Measurements from ENCODE around the gene MFSD12.

MFSD12 gene

DNA sequence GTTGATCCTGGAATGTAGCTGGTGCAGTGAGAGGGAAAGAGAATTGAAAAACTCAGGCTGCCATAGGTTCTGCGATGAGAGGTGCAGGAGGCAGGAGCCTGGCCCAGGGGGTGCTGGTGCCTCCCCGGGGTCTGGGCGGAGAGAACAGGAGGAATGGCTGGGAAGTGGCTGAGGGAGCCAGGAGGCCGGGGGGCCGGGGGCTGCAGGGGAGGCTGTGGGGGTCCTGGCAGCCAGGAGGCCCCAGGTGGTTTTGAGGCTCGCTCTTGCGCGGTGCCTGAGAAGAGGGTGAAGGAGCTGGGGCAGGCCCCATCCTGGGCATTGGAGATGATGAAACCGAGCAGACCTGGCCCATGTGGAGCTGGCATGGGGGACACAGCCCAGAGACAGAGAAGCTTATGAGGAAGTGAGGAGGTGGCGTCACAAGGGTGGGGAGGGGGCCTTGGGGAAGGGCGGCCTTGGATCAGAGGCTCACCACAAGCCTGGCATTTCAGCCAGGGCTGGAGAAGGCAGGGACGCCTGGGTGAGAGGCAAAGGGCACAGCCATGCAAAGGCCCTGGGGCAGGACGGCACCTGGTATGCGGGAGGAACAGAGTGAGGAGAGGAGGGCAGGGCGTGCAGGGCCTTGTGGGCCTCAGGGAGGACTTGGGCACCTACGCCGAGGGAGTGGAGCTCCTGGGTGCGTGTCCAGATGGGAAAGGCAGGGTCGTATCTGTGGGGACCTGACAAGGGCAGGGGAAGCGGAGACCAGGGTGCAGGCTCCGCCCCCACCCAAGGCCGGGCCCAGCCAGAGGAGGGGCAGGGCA, 19.7 kb downstream of the MFSD12 start:
- Histone ChIP-seq H3K27me3 (ENCODE audit: control insufficient read depth, insufficient read depth, low read length) (no peaks in the 10 kb centered on the region), H3K9me3 (ENCODE audit: control insufficient read depth, low read length) (no peaks in the 10 kb centered on the region), H3K4me3 (ENCODE audit: low read length) (no peak overlapping the region), H3K36me3 (ENCODE audit: control insufficient read depth, insufficient read depth, low read length) (peaks cover 7% of the 10 kb centered on the region), H3K9ac (ENCODE audit: low read length) (no peak overlapping the region), H3K4me1 (ENCODE audit: control insufficient read depth, insufficient read depth, low read length) (no peaks in the 10 kb centered on the region)

DNA sequence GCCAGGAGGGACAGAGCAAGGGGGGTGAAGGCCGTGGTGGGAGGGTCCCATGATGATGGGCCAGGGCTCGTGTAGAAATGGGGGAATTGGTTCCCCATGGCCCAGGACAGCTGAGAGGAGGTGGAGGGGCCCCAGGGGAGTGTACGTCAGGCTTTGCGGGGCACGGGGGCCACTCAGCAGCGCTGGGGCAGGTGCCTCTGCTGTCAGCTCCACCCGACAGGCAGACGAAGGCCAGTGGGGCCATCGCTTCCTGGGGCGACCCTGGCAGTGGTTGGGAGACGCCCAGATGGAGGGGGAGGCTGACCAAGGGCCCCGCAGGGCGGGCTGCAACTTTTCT, 20.3 kb downstream of the MFSD12 start:
- Histone ChIP-seq H3K9ac (ENCODE audit: low read length) (no peak overlapping the region), H3K27me3 (ENCODE audit: control insufficient read depth, insufficient read depth, low read length) (no peaks in the 10 kb centered on the region), H3K36me3 (ENCODE audit: control insufficient read depth, insufficient read depth, low read length) (peaks cover 7% of the 10 kb centered on the region)

DNA sequence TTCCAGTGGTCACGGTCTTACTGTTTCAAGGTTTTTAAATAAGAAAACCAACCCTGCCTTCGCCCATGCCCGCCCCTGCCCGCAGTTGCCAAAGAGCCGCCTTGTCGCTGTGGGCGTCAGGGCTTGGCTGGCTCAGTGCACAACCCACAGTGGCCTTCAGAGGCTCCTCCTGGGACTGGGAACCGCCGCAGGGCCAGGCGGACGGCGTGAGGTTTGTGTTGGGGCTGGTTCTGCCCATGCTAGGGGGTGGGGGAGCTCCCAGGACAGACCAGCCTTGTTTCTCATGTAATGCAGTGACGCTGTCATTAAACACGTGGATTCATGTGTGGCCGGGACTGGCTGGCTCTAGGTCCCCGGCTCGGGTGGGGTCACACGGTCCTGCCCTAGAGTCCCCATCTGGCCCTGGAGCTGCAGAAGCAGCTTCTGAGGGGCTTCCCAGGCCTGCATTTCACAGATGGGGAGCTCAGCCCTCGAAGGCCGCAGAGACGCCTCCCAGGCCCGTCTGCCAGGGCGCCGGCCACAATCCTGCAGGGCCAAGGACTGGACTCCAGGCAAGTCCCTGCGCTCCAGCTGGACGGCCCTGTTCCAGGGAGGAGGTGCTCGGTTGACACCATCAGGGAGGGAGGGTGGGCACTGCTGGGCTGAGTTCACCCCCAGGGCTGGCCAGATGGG, 20.8 kb downstream of the MFSD12 start:
- Histone ChIP-seq H3K9ac (ENCODE audit: low read length) (no peak overlapping the region), H3K4me1 (ENCODE audit: control insufficient read depth, insufficient read depth, low read length) (no peaks in the 10 kb centered on the region), H3K4me3 (ENCODE audit: low read length) (no peak overlapping the region), H3K36me3 (ENCODE audit: control insufficient read depth, insufficient read depth, low read length) (peaks cover 7% of the 10 kb centered on the region), H3K27me3 (ENCODE audit: control insufficient read depth, insufficient read depth, low read length) (no peaks in the 10 kb centered on the region), H3K9me3 (ENCODE audit: control insufficient read depth, low read length) (no peaks in the 10 kb centered on the region)

More for the DNA sequence above, 20.3 kb downstream of the MFSD12 start:
- no peaks in the 10 kb centered on the region for H3K4me1 ChIP-seq (ENCODE audit: control insufficient read depth, insufficient read depth, low read length)
- H3K9me3 ChIP-seq (ENCODE audit: control insufficient read depth, low read length) = no peaks in the 10 kb centered on the region
- no peak overlapping the region for H3K4me3 ChIP-seq (ENCODE audit: low read length)

DNA sequence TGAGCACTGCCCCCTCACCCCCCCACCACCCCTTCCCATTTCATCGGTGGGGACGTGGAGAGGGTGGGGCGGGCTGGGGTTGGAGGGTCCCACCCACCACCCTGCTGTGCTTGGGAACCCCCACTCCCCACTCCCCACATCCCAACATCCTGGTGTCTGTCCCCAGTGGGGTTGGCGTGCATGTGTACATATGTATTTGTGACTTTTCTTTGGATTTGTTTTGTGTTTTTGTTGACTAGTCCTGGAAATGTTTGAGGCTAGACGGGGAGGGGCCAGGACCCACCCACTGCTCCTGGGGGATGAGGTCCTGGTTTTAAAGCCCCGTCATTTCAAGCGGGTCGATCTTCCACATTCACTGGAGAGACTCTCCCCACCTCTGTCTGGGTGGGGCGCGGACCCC, 21.4 kb downstream of the MFSD12 start:
- Histone ChIP-seq H3K4me1 (ENCODE audit: control insufficient read depth, insufficient read depth, low read length) (no peaks in the 10 kb centered on the region), H3K9ac (ENCODE audit: low read length) (no peak overlapping the region), H3K9me3 (ENCODE audit: control insufficient read depth, low read length) (no peaks in the 10 kb centered on the region), H3K36me3 (ENCODE audit: control insufficient read depth, insufficient read depth, low read length) (peaks cover 7% of the 10 kb centered on the region), H3K4me3 (ENCODE audit: low read length) (no peak overlapping the region), H3K27me3 (ENCODE audit: control insufficient read depth, insufficient read depth, low read length) (no peaks in the 10 kb centered on the region)

DNA sequence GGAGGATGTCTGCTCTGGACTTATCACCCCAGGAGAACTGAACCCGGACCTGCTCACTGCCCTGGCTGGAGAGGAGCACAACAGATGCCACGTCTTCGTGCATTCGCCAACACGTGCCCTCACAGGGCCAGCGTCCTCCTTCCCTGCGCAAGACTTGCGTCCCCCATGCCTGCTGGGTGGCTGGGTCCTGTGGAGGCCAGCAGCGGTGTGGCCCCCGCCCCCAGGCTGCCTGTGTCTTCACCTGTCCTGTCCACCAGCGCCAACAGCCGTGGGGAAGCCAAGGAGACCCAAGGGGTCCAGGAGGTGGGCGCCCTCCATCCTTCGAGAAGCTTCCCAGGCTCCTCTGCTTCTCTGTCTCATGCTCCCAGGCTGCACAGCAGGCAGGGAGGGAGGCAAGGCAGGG, 21.8 kb downstream of the MFSD12 start:
- H3K4me3 ChIP-seq (ENCODE audit: low read length) = no peak overlapping the region
- no peak overlapping the region for H3K9ac ChIP-seq (ENCODE audit: low read length)
- H3K36me3 ChIP-seq (ENCODE audit: control insufficient read depth, insufficient read depth, low read length) = peaks cover 7% of the 10 kb centered on the region
- no peaks in the 10 kb centered on the region for H3K9me3 ChIP-seq (ENCODE audit: control insufficient read depth, low read length)
- no peaks in the 10 kb centered on the region for H3K27me3 ChIP-seq (ENCODE audit: control insufficient read depth, insufficient read depth, low read length)
- no peaks in the 10 kb centered on the region for H3K4me1 ChIP-seq (ENCODE audit: control insufficient read depth, insufficient read depth, low read length)

DNA sequence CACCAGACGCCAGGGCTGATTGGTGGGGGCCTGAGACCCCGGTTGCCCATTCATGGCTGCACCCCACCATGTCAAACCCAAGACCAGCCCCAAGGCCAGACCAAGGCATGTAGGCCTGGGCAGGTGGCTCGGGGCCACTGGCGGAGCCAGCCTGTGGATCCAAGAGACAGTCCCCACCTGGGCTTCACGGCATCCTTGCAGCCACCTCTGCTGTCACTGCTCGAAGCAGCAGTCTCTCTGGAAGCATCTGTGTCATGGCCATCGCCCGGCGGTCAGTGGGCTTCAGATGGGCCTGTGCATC, 22.2 kb downstream of the MFSD12 start:
- H3K9me3 ChIP-seq (ENCODE audit: control insufficient read depth, low read length) = no peaks in the 10 kb centered on the region
- no peak overlapping the region for H3K4me3 ChIP-seq (ENCODE audit: low read length)
- H3K9ac ChIP-seq (ENCODE audit: low read length) = no peak overlapping the region
- no peaks in the 10 kb centered on the region for H3K27me3 ChIP-seq (ENCODE audit: control insufficient read depth, insufficient read depth, low read length)
- H3K36me3 ChIP-seq (ENCODE audit: control insufficient read depth, insufficient read depth, low read length) = peaks cover 7% of the 10 kb centered on the region
- H3K4me1 ChIP-seq (ENCODE audit: control insufficient read depth, insufficient read depth, low read length) = no peaks in the 10 kb centered on the region

DNA sequence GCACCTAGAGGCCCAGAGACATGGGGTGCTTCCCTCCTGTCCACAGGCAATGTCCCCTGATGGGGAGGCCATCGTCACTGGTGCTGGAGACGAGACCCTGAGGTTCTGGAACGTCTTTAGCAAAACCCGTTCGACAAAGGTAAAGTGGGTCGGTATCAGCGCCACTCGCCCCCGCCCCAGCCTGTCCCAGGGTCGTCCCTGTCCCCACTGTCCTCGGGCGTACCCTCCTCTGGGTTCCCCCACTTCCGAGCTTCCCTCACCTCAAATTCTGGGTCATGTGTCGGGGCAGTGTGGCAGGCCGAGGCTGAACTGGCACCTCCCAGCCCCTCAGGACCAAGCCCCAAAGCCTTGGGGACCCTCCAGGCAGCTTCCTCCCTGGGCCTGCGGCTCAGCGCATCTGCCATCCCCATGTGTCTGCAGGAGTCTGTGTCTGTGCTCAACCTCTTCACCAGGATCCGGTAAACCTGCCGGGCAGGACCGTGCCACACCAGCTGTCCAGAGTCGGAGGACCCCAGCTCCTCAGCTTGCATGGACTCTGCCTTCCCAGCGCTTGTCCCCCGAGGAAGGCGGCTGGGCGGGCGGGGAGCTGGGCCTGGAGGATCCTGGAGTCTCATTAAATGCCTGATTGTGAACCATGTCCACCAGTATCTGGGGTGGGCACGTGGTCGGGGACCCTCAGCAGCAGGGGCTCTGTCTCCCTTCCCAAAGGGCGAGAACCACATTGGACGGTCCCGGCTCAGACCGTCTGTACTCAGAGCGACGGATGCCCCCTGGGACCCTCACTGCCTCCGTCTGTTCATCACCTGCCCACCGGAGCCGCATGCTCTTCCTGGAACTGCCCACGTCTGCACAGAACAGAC, 22.8 kb downstream of the MFSD12 start:
- Histone ChIP-seq H3K9me3 (ENCODE audit: control insufficient read depth, low read length) (no peaks in the 10 kb centered on the region), H3K4me1 (ENCODE audit: control insufficient read depth, insufficient read depth, low read length) (no peaks in the 10 kb centered on the region), H3K4me3 (ENCODE audit: low read length) (no peak overlapping the region), H3K27me3 (ENCODE audit: control insufficient read depth, insufficient read depth, low read length) (no peaks in the 10 kb centered on the region), H3K36me3 (ENCODE audit: control insufficient read depth, insufficient read depth, low read length) (peaks cover 7% of the 10 kb centered on the region), H3K9ac (ENCODE audit: low read length) (no peak overlapping the region)

DNA sequence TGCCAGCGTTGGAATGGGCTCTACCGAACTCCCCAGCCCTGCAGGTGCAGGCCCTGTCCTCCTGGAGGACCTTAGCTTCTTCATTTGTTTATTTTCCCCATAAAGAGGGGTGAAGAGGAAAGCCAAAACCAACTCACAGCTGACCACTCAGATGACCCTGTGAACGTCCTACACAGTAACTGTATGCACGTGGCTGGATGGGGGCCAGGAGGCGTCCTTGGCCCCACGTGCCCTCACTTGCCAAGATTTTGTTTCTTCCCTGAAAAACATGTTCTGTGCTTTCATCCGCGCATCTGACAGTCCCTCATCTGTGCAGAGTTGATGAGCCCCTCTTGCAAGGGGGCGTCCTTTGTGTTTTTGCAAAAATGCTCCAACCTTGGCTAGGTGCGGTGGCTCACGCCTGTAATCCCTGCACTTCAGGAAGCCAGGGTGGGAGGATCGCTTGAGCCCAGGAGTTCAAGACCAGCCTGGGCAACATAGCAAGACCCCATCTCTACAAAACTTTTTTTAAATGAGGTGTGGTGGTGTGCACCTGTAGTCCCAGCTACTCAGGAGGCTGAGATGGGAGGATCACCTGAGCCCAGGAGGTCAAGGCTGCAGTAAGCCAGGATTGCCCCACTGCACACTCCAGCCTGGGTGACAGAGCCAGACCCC, 23.7 kb downstream of the MFSD12 start:
- Histone ChIP-seq H3K36me3 (ENCODE audit: control insufficient read depth, insufficient read depth, low read length) (peaks cover 7% of the 10 kb centered on the region), H3K9ac (ENCODE audit: low read length) (no peak overlapping the region), H3K9me3 (ENCODE audit: control insufficient read depth, low read length) (no peaks in the 10 kb centered on the region), H3K4me3 (ENCODE audit: low read length) (no peak overlapping the region), H3K27me3 (ENCODE audit: control insufficient read depth, insufficient read depth, low read length) (no peaks in the 10 kb centered on the region), H3K4me1 (ENCODE audit: control insufficient read depth, insufficient read depth, low read length) (no peaks in the 10 kb centered on the region)

DNA sequence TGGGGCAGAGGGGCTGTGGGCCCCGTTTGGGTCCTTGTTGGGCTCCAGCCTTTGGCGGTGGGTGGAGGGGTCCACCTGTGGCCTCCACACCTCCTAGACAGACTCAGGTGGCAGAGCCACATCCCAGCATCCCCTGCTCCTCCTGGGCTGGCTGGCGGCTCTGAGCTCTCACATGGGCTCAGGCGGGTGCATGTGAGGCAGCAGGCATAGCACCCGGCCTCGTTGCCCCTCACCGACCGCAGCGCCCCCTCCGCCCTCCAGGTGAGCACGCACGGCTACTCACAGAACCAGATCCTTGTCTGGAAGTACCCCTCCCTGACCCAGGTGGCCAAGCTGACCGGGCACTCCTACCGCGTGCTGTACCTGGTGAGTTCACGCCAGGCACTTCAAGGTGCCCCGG, 24.4 kb downstream of the MFSD12 start:
- Histone ChIP-seq H3K9ac (ENCODE audit: low read length) (no peak overlapping the region), H3K4me3 (ENCODE audit: low read length) (no peak overlapping the region), H3K4me1 (ENCODE audit: control insufficient read depth, insufficient read depth, low read length) (no peaks in the 10 kb centered on the region), H3K27me3 (ENCODE audit: control insufficient read depth, insufficient read depth, low read length) (no peaks in the 10 kb centered on the region), H3K36me3 (ENCODE audit: control insufficient read depth, insufficient read depth, low read length) (peaks cover 7% of the 10 kb centered on the region), H3K9me3 (ENCODE audit: control insufficient read depth, low read length) (no peaks in the 10 kb centered on the region)

DNA sequence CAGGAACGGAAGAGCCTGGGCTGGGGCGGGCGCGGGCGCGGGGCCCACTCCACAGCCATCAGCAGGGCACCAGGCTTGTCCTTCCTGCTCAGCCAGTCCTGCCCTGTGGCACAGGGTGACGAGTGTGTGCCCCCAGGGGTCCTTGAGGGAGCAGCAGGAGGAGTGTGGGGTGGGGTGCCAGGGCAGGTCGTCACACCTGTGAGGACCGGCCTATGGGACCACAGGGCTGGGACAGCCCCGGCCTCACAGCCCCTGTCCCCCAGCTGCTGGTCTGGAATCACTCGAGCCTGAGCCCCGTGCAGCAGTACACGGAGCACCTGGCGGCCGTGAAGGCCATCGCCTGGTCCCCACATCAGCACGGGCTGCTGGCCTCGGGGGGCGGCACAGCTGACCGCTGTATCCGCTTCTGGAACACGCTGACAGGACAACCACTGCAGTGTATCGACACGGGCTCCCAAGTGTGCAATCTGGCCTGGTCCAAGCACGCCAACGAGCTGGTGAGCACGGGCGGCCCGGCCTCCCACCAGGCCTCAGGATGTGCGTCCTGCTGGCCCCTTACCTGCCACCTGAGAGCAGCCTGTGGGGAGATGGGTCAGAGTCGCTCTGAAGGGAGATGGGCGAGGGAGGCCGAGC, 25.1 kb downstream of the MFSD12 start:
- Histone ChIP-seq H3K36me3 (ENCODE audit: control insufficient read depth, insufficient read depth, low read length) (peaks cover 11% of the 10 kb centered on the region), H3K4me3 (ENCODE audit: low read length) (no peak overlapping the region), H3K27me3 (ENCODE audit: control insufficient read depth, insufficient read depth, low read length) (no peaks in the 10 kb centered on the region), H3K9me3 (ENCODE audit: control insufficient read depth, low read length) (no peaks in the 10 kb centered on the region), H3K4me1 (ENCODE audit: control insufficient read depth, insufficient read depth, low read length) (no peaks in the 10 kb centered on the region), H3K9ac (ENCODE audit: low read length) (no peak overlapping the region)

DNA sequence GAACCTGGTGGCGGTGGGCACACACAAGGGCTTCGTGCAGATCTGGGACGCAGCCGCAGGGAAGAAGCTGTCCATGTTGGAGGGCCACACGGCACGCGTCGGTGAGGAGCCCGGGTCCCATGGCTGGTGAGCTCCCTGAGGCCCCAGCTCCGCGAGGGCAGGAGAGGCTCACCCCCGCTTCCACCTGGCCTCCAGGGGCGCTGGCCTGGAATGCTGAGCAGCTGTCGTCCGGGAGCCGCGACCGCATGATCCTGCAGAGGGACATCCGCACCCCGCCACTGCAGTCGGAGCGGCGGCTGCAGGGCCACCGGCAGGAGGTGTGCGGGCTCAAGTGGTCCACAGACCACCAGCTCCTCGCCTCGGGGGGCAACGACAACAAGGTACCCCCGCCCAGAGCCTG, 25.7 kb downstream of the MFSD12 start:
- peaks cover 16% of the 10 kb centered on the region for H3K36me3 ChIP-seq (ENCODE audit: control insufficient read depth, insufficient read depth, low read length)

More for the DNA sequence above, 25.7 kb downstream of the MFSD12 start:
- no peaks in the 10 kb centered on the region for H3K27me3 ChIP-seq (ENCODE audit: control insufficient read depth, insufficient read depth, low read length)
- no peak overlapping the region for H3K9ac ChIP-seq (ENCODE audit: low read length)
- no peaks in the 10 kb centered on the region for H3K4me1 ChIP-seq (ENCODE audit: control insufficient read depth, insufficient read depth, low read length)
- H3K9me3 ChIP-seq (ENCODE audit: control insufficient read depth, low read length) = no peaks in the 10 kb centered on the region
- no peak overlapping the region for H3K4me3 ChIP-seq (ENCODE audit: low read length)

All from mucosa of stomach (tissue), 1 donor.